B cell (primary cell): ENCODE results near the gene SSBP1. TPM values are rescaled to one million over a fixed set of nuclear protein-coding genes. Genes with fewer than 3 reads are reported as not detected.

ENCODE experiments used
- ATAC-seq: fragments of 200-7000 bp; cut with Tn5 transposase; one replicate; pipeline ENCODE4 v1.10.0; 2021; ENCODE audit warnings: low read depth, mild to moderate bottlenecking, moderate number of reproducible peaks, moderate library complexity
- CTCF ChIA-PET: fragments of 350-600 bp; sonication (Branson Sonifier 250); formaldehyde crosslinking; loops from one replicate; lab custom pipeline; 2021; ENCODE audit warnings: antibody characterized with exemption, inconsistent platforms; lab: Charles Lee
- POLR2A ChIA-PET: fragments of 350-600 bp; sonication (Branson Sonifier 250); formaldehyde crosslinking; loops from one replicate; lab custom pipeline; 2021; ENCODE audit warnings: antibody characterized with exemption; lab: Charles Lee
- DNase-seq: peaks from one replicate; pipeline ENCODE4 v3.0.0; 2013
- H2AFZ ChIP-seq: 2 replicates; pipeline ENCODE4 v1.6.1; 2012; ENCODE audit warnings: mild to moderate bottlenecking, low read depth, low read length; ENCODE audit not compliant: insufficient read depth, poor library complexity, severe bottlenecking
- H3K27ac ChIP-seq, 2 donors: 1 replicate in 1 of 2; 2 replicates in 1 of 2; pipeline ENCODE4 v1.5.1; 2012 to 2013; ENCODE audit warnings: low read length in 2 of 2, mild to moderate bottlenecking in 2 of 2, moderate library complexity in 1 of 2
- H3K27me3 ChIP-seq, 4 experiments: fragments of 200-600 bp in 1 of 4; sonication (generic) in 1 of 4; replicated peaks in 1 of 4; 1 replicate in 2 of 4; 2 replicates in 2 of 4; pipeline versions ENCODE4 v1.6.1 to v1.7.0; 2013 to 2016; ENCODE audit warnings: low read length in 3 of 4, mild to moderate bottlenecking in 2 of 4, mixed read lengths in 1 of 4, moderate library complexity in 1 of 4; ENCODE audit not compliant: insufficient read depth in 4 of 4, control insufficient read depth in 3 of 4; ENCODE audit errors: control extremely low read depth in 1 of 4
- H3K36me3 ChIP-seq, 2 experiments: replicated peaks in 1 of 2; 1 replicate in 1 of 2; 2 replicates in 1 of 2; pipeline versions ENCODE4 v1.6.1 to v1.7.1; 2013; ENCODE audit warnings: low read length in 1 of 2; ENCODE audit not compliant: insufficient read depth in 2 of 2, control insufficient read depth in 1 of 2; ENCODE audit errors: control extremely low read depth in 1 of 2, extremely low read depth in 1 of 2
- H3K4me1 ChIP-seq, 2 donors: fragments of 200-600 bp in 1 of 2; sonication (generic) in 1 of 2; 1 replicate in 1 of 2; 2 replicates in 1 of 2; pipeline versions ENCODE4 v1.5.1 to v1.6.1; 2013 to 2017; ENCODE audit warnings: low read length in 2 of 2; ENCODE audit not compliant: control insufficient read depth in 2 of 2, insufficient read depth in 2 of 2
- H3K4me2 ChIP-seq: replicated peaks from 2 replicates; pipeline ENCODE3; 2012; ENCODE audit warnings: mild to moderate bottlenecking, low read depth, low read length; ENCODE audit not compliant: poor library complexity, severe bottlenecking
- H3K4me3 ChIP-seq, 5 experiments: fragments of 200-600 bp in 1 of 5; sonication (generic) in 1 of 5; 1 replicate in 3 of 5; 2 replicates in 2 of 5; pipeline versions ENCODE4 v1.5.1 to v1.7.0; 2011 to 2016; ENCODE audit warnings: low read length in 4 of 5, mild to moderate bottlenecking in 4 of 5, low read depth in 2 of 5, control low read depth in 1 of 5, moderate library complexity in 1 of 5; ENCODE audit not compliant: insufficient read depth in 1 of 5; ENCODE audit errors: control extremely low read depth in 1 of 5, extremely low read depth in 1 of 5
- H3K79me2 ChIP-seq: fragments of 200-600 bp; sonication (generic); one replicate; pipeline ENCODE4 v1.6.0; 2016; ENCODE audit warnings: low read length; ENCODE audit not compliant: control insufficient read depth, insufficient read depth
- H3K9ac ChIP-seq: fragments of 200-600 bp; sonication (generic); 2 replicates; pipeline ENCODE4 v1.6.1; 2017; ENCODE audit warnings: mild to moderate bottlenecking, low read length, moderate library complexity
- H3K9me3 ChIP-seq, 3 donors: one replicate each; pipeline versions ENCODE4 v1.6.1 to v1.7.1; 2013; ENCODE audit warnings: low read length in 2 of 3; ENCODE audit not compliant: control insufficient read depth in 2 of 3, insufficient read depth in 1 of 3; ENCODE audit errors: control extremely low read depth in 1 of 3
- H4K20me1 ChIP-seq: 2 replicates; pipeline ENCODE4 v1.6.0; 2012; ENCODE audit warnings: mild to moderate bottlenecking, low read length; ENCODE audit not compliant: insufficient read depth, control insufficient read depth, poor library complexity, severe bottlenecking
- H3K27ac Mint-ChIP-seq: one replicate; pipeline ENCODE4 v1.8.0; 2021; ENCODE audit warnings: mixed read lengths
- H3K27me3 Mint-ChIP-seq: one replicate; pipeline ENCODE4 v1.8.0; 2021; ENCODE audit warnings: mixed read lengths
- H3K4me1 Mint-ChIP-seq: one replicate; pipeline ENCODE4 v1.8.0; 2021; ENCODE audit warnings: mixed read lengths
- H3K4me3 Mint-ChIP-seq: one replicate; pipeline ENCODE4 v1.8.0; 2021; ENCODE audit warnings: mixed read lengths
- H3K9me3 Mint-ChIP-seq: one replicate; pipeline ENCODE4 v1.8.0; 2022; ENCODE audit warnings: mixed read lengths; ENCODE audit not compliant: insufficient read depth
- CTCF ChIP-seq: fragments of 200-600 bp; IDR thresholded peaks from one replicate; pipeline ENCODE4 v1.8.0; 2022; ENCODE audit warnings: antibody characterized with exemption, mild to moderate bottlenecking
- EZH2 ChIP-seq: IDR thresholded peaks from 2 replicates; pipeline ENCODE4 v1.6.1; 2012; ENCODE audit warnings: borderline replicate concordance, low read depth, mild to moderate bottlenecking, moderate library complexity, low read length; ENCODE audit not compliant: insufficient read depth, poor library complexity, severe bottlenecking
- WGBS: methylation state at CpG from one replicate; pipeline ENCODE4 v1.1.5; 2013; ENCODE audit warnings: missing lambda C conversion rate; ENCODE audit not compliant: insufficient coverage; 5-methylcytosine and 5-hydroxymethylcytosine counted together
- intact Hi-C: fragments of 100-400 bp; cut with micrococcal nuclease; formaldehyde crosslinking; loops from one replicate; pipeline ENCODE4 v1.10.0; 2022
- polyA plus RNA-seq: library from polyadenylated mRNA; depleted of rRNA; stranded (reverse); fragments of >200 nt; gene quantifications from 2 replicates; pipeline ENCODE4 v1.2.3, GENCODE V29; 2012
- total RNA-seq, 2 donors: library from RNA; stranded (reverse); fragments of 120-200 nt in 1 of 2; gene quantifications; 1 replicate in 1 of 2; 2 replicates in 1 of 2; pipeline versions ENCODE4 v1.2.3 to v1.2.4, GENCODE V29; 2013 to 2022

The SSBP1 gene
- total and polyA plus RNA-seq, 2 donors (not counting 1 experiment from before 2014, with no cell fraction given), result 37.2 to 93.6 TPM

GRCh38 chr7:141700296-141700847, 37.8 kb upstream of the SSBP1 start:
- peak overlapping the region; percentile 75 for H3K9ac ChIP-seq
- ATAC-seq, result no peak
- WGBS, result 86% methylated on average over 3 of the region's 5 CpGs
- H3K36me3 ChIP-seq, result peaks cover 0 to 5% of the 10 kb centered on the region in 2 experiments
- Mint-ChIP-seq H3K4me1 (peaks cover 68% of the 10 kb centered on the region), H3K9me3 (no peaks in the 10 kb centered on the region), H3K4me3 (peak overlapping the region; percentile 84), H3K27me3 (no peaks in the 10 kb centered on the region), H3K27ac (peak overlapping the region; percentile 92)
- peaks cover 20% of the 10 kb centered on the region for H4K20me1 ChIP-seq
- peak; percentile 20 for DNase-seq
- peak overlapping the region; percentile 68 to 87 for H3K27ac ChIP-seq
- CTCF ChIA-PET, result interaction anchor here (1.4 to 6.4 kb wide), 4 partner anchors 37 to 1223 kb away, joined by 3 to 43 read pairs (median 18); partner anchors contain the start of gene SSBP1
- H3K4me3 ChIP-seq, result peak overlapping the region; percentile 1 to 72 (median 61)
- H2AFZ ChIP-seq, result no peak overlapping the region
- H3K4me1 ChIP-seq, result peaks cover 45 to 47% of the 10 kb centered on the region in 2 donors
- TF ChIP-seq EZH2 (no peak), CTCF (no peak)
- H3K27me3 ChIP-seq, result no peaks in the 10 kb centered on the region
- no peaks in the 10 kb centered on the region for H3K9me3 ChIP-seq
- POLR2A ChIA-PET, result interaction anchor here (4.7 kb wide), 1 partner anchor 38 kb away, joined by 21 read pairs; the partner anchor contains the start of gene SSBP1
- intact Hi-C loops, result loop anchor here (2.0 to 5.0 kb wide), 3 partner anchors 52 to 778 kb away; partner anchors contain the start of genes AGK and BRAF
- H3K79me2 ChIP-seq, result peaks cover 70% of the 10 kb centered on the region
- H3K4me2 ChIP-seq, result peak overlapping the region; percentile 82

GRCh38 chr7:141700848-141701371, 37.2 kb upstream of the SSBP1 start:
- peak overlapping the region; percentile 68 to 87 for H3K27ac ChIP-seq
- H3K4me3 ChIP-seq, result peak overlapping the region; percentile 43 to 72 (median 61)
- H3K27me3 ChIP-seq, result no peaks in the 10 kb centered on the region
- peak; percentile 40 for DNase-seq
- H2AFZ ChIP-seq, result peak overlapping the region; percentile 63
- peaks cover 15% of the 10 kb centered on the region for H4K20me1 ChIP-seq
- H3K9me3 Mint-ChIP-seq, result no peaks in the 10 kb centered on the region
- WGBS, result 25% methylated on average over 3 of the region's 20 CpGs
- H3K4me3 Mint-ChIP-seq, result peak overlapping the region; percentile 84
- intact Hi-C loops, result loop anchor here (1.0 to 5.0 kb wide), 5 partner anchors 37 to 779 kb away; partner anchors contain the start of genes AGK, BRAF, MRPS33 and SSBP1
- H3K79me2 ChIP-seq, result peaks cover 65% of the 10 kb centered on the region
- ATAC-seq, result no peak
- peak overlapping the region; percentile 92 for H3K27ac Mint-ChIP-seq
- peak overlapping the region; percentile 75 for H3K9ac ChIP-seq
- H3K4me2 ChIP-seq, result peak overlapping the region; percentile 82
- H3K4me1 Mint-ChIP-seq, result peaks cover 62% of the 10 kb centered on the region
- CTCF ChIA-PET, result interaction anchor here (0.7 to 6.4 kb wide), 7 partner anchors 31 to 1224 kb away, joined by 3 to 43 read pairs (median 4); partner anchors contain the start of gene SSBP1
- peaks cover 0 to 5% of the 10 kb centered on the region in 2 experiments for H3K36me3 ChIP-seq
- no peaks in the 10 kb centered on the region for H3K9me3 ChIP-seq
- TF ChIP-seq CTCF (no peak), EZH2 (no peak)
- H3K27me3 Mint-ChIP-seq, result no peaks in the 10 kb centered on the region
- peaks cover 41 to 42% of the 10 kb centered on the region in 2 donors for H3K4me1 ChIP-seq
- POLR2A ChIA-PET, result interaction anchor here (0.6 to 4.7 kb wide), 3 partner anchors 38 to 266 kb away, joined by 3 to 21 read pairs (median 6); partner anchors contain the start of genes AGK and SSBP1
